ENCODE results near the gene SMARCD2. TPM values are rescaled to one million over a fixed set of nuclear protein-coding genes. Genes with fewer than 3 reads are reported as not detected.
"Not testable (repeated sequence)": the region's sequence is repeated elsewhere in the genome, so short reads cannot be mapped to it uniquely, and the experiment has no call there.

Gene SMARCD2
- total RNA-seq, 1 donor from 2014 or later: 84.7 TPM

GRCh38 chr17:63804328-63804727, 38.2 kb downstream of the SMARCD2 start:
- DNase-seq (ENCODE audit: low spot score): no peak

DNA sequence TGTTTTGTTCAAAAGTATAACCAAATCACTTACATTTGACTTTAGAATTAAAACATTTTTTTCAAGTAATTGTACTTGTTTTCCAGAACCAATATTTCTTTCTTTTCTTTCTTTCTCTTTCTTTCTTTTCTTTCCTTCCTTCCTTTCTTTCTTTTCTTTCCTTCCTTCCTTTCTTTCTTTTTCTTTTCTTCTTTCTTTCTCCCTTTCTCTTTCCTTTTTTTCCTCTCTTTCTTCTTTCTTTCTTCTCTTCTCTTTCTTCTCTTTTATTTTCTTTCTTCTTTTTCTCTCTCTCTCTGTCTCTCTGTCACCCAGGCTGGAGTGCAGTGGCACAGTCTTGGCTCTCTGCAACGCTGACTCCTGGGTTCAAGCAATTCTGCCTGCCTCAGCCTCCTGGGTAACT, 41.7 kb downstream of the SMARCD2 start:
- no peak for DNase-seq (ENCODE audit: low spot score)

GRCh38 chr17:63798572-63799106, 43.8 kb downstream of the SMARCD2 start:
- no peak for DNase-seq (ENCODE audit: low spot score)

- not testable (repeated sequence) for DNase-seq (ENCODE audit: low spot score)
Measured at GRCh38 chr17:63796375-63796774, 46.1 kb downstream of the SMARCD2 start.

DNA sequence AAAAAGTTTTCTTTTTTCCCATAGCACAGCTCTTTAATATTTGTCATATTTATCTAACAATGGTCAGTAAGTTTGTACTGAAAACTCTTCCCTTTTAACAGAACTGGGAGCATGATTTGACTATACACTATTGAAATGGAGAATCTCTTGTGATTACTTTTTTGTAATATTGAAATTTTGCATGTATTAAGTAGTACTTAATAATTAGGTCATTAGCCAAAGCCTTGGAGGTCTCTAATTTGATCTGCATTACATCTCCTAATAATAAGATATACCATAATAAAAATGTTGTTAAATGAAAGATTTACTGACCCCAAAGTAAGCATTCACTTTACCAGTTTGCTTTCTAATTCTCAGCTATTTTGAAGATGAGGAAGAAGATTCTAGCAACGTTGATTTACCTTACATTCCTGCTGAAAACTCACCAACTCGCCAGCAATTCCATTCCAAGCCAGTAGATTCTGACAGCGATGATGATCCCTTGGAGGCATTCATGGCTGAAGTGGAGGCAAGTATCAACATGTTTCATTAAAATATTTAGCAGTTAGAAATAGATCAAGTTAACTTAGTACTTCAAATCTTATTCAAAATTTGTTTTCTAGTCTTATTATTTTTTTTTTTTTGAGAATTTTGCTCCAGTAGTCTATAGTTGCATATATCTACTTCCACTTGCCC, 50.3 kb downstream of the SMARCD2 start:
- no peak for DNase-seq (ENCODE audit: low spot score)

- no peak for DNase-seq (ENCODE audit: low spot score)
Measured at GRCh38 chr17:63790057-63790456, 52.4 kb downstream of the SMARCD2 start.

DNA sequence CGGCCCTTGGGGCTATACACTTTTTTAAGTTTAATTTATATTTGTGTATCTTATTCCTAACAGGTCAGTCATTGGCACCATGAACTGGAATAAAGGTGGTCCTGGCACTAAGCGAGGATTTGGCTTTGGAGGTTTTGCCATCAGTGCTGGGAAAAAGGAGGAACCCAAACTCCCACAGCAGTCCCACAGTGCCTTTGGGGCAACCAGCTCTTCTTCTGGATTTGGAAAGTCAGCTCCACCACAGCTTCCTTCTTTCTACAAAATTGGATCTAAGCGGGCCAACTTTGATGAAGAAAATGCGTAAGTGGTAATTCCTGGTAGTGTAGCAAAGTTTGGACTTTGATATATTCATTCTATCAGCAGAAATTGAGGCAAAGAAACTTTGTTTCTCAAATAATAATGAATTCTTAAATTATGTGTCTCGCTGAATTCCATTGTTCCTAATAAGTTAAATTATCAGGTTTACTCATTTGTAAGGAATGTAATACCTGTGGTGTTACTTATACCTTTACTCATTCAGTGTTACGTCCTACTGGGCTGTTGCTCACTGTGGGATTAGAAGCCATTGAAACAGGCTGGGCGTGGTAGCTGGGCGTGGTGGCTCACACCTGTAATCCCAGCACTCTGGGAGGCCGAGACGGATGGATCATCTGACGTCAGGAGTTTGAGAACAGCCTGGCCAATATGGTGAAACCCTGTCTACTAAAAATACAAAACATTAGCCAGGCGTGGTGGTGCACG, 55.3 kb downstream of the SMARCD2 start:
- DNase-seq (ENCODE audit: low spot score): no peak

- DNase-seq (ENCODE audit: low spot score): no peak
Measured at GRCh38 chr17:63786117-63786516, 56.4 kb downstream of the SMARCD2 start.

DNA sequence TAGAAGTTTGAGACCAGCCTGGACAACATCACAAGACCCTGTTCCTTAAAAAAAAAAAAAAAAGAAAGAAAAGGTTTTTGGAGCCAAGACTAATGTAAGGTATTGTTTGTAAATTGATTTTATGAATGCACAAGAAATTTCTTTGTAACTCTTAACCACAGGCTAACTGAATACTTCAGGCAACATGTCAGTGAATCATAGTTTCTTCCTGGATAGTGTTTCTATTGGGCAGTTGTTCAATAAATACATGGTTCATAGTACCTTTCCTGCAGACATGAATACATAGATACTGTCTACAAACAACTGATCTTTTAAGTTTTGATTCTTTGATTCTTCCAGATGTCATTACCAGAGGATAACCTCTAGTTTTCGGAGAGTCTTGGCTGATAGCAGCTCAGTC, 56.9 kb downstream of the SMARCD2 start:
- no peak for DNase-seq (ENCODE audit: low spot score)

GRCh38 chr17:63783522-63783921, 59.0 kb downstream of the SMARCD2 start:
- no peak for DNase-seq (ENCODE audit: low spot score)

Other genes with a start within 250 kb of the SMARCD2 start
- 20.0 TPM for gene TACO1, start 241.8 kb downstream of the SMARCD2 start, total RNA-seq
- gene MAP3K3, start 220.3 kb downstream of the SMARCD2 start, total RNA-seq: 39.5 TPM
- gene LIMD2, start 142.6 kb downstream of the SMARCD2 start, total RNA-seq: 19.0 TPM
- 28.5 TPM for gene STRADA, start 100.9 kb downstream of the SMARCD2 start, total RNA-seq
- gene CCDC47, start 69.1 kb downstream of the SMARCD2 start, total RNA-seq: 104 TPM
- 90.4 TPM for gene DDX42, start 68.5 kb downstream of the SMARCD2 start, total RNA-seq
- 112 TPM for gene PSMC5, start 15.3 kb downstream of the SMARCD2 start, total RNA-seq
- 43.1 TPM for gene FTSJ3, start 15.0 kb downstream of the SMARCD2 start, total RNA-seq
- gene CSH2, start 31.0 kb upstream of the SMARCD2 start, total RNA-seq: not detected
- not detected for gene GH2, start 39.3 kb upstream of the SMARCD2 start, total RNA-seq
- not detected for gene CSH1, start 53.9 kb upstream of the SMARCD2 start, total RNA-seq
- gene CSHL1, start 68.6 kb upstream of the SMARCD2 start, total RNA-seq: not detected
- not detected for gene GH1, start 76.2 kb upstream of the SMARCD2 start, total RNA-seq
- gene CD79B, start 89.6 kb upstream of the SMARCD2 start, total RNA-seq: 3.4 TPM
- gene SCN4A, start 130.2 kb upstream of the SMARCD2 start, total RNA-seq: 1.2 TPM
- gene PRR29, start 155.7 kb upstream of the SMARCD2 start, total RNA-seq: 0.26 TPM
- 14.8 TPM for gene ICAM2, start 177.9 kb upstream of the SMARCD2 start, total RNA-seq